ENCODE data around the gene MAP2K5.

Gene MAP2K5

DNA sequence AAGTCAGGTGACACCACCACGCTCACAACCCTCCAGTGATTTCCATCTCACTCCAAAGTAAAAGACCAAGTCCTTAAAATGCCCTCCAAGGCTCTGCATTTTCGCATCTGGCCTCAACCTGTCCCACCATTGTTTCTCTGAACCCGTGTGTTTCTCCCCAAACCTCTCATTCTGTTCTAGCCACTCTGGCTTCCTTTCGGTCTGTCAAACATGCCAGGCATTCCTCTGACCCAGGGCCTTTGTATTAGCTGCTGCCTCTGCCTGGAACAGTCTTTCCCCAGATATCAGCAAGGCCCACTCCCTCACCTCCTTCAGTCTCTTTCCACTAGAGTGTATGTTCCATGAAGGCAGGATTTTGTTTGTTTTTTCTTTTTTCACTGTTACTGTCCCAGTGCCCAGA is 16.0 kb downstream of the MAP2K5 start:
- Histone ChIP-seq H3K79me1 (ENCODE audit: low read depth, low read length) (no peaks in the 10 kb centered on the region), H3K9me3 (replicated peaks in 1 of 2; ENCODE audit: control insufficient read depth in 2 of 2, insufficient read depth in 1 of 2, low read depth in 1 of 2, low read length in 2 of 2) (peaks cover 4 to 15% of the 10 kb centered on the region in 2 donors), H3K23ac (ENCODE audit: low read depth, low read length, poor library complexity) (no peak overlapping the region), H3K9ac (ENCODE audit: low read depth, low read length, poor library complexity) (no peak overlapping the region), H2AK5ac (ENCODE audit: low read depth, low read length) (no peak overlapping the region), H2BK12ac (ENCODE audit: low read length) (no peak overlapping the region), H3K27me3 (ENCODE audit: control insufficient read depth in 3 of 3, insufficient read depth in 3 of 3, low read depth in 1 of 3, low read length in 3 of 3) (no peaks in the 10 kb centered on the region), H3K14ac (ENCODE audit: low read length) (no peak overlapping the region), H3K4me3 (ENCODE audit: low read length in 2 of 2) (no peak overlapping the region), H4K91ac (ENCODE audit: low read depth, low read length, poor library complexity) (no peak overlapping the region), H3K27ac (replicated peaks; ENCODE audit: low read length) (no peak overlapping the region), H2AFZ (ENCODE audit: low read length) (no peak overlapping the region), H3K4me1 (ENCODE audit: control insufficient read depth in 2 of 2, insufficient read depth in 1 of 2, low read depth in 1 of 2, low read length in 2 of 2) (peaks cover 0 to 2% of the 10 kb centered on the region in 2 donors), H3K4ac (ENCODE audit: low read length) (no peak overlapping the region), H2BK15ac (ENCODE audit: low read length) (no peak overlapping the region), H3K36me3 (replicated peaks in 1 of 2; ENCODE audit: control insufficient read depth in 2 of 2, insufficient read depth in 2 of 2, low read length in 2 of 2) (peaks cover 0 to 9% of the 10 kb centered on the region in 2 donors), H3K18ac (ENCODE audit: low read length) (no peak overlapping the region), H2BK120ac (ENCODE audit: low read depth, low read length) (no peak overlapping the region), H2BK5ac (ENCODE audit: low read length) (no peak overlapping the region), H3K4me2 (ENCODE audit: insufficient read depth, low read length, poor library complexity, severe bottlenecking) (no peak overlapping the region), H4K8ac (ENCODE audit: low read depth, low read length) (no peak overlapping the region)
- no peak for DNase-seq (ENCODE audit: low spot score)
- WGBS, 2 donors (ENCODE audit: extremely low coverage in 2 of 2, insufficient read length in 2 of 2, insufficient replicate concordance in 1 of 2), result no CpG with 5 or more reads among the region's 4 CpGs

DNA sequence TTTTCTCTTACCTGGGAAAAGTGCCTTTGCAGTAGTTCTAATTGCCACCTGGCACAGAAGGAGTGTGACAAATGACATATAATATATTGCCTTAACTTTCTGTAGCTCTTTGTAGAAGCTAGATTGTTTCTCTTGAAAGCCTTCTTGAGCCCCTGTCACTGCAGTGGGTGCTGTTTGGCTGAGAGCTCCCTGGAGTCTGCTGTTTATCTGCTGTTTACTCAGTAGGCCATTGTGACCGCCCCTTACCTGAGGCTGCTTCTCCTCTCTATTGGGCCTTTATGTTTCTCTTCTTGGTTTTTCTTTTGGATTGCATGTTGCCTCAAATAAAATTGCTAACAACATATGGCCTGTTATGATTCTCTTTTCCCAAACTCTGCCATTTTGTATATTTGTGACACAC is 16.7 kb downstream of the MAP2K5 start:
- no CpG with 5 or more reads among the region's 1 CpG for WGBS, 2 donors (ENCODE audit: extremely low coverage in 2 of 2, insufficient read length in 2 of 2, insufficient replicate concordance in 1 of 2)
- H3K14ac ChIP-seq (ENCODE audit: low read length), result no peak overlapping the region

DNA sequence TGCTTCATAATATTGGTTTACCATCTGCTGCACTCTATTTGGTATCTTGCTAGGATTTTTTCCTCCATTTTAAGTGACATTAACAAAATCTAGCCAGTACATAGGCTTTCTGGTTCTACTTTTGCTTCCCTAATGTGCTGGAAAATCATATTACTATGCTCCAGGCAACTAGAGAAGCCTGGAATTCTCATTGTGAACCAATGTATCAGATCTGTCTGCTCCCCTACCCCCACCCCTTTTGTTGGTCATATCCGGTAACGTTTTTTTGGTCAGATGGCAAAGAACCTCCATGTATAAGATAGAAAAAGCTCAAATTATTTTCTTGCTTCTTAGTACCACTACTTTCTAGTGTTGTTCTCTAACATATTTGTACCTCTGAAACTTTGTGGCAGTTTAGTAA is 17.1 kb downstream of the MAP2K5 start:
- DNase-seq (ENCODE audit: low spot score), result no peak
- no peaks in the 10 kb centered on the region for H3K79me1 ChIP-seq (ENCODE audit: low read depth, low read length)

More for the DNA sequence above, 16.7 kb downstream of the MAP2K5 start:
- Histone ChIP-seq H3K4ac (ENCODE audit: low read length) (no peak overlapping the region), H2AK5ac (ENCODE audit: low read depth, low read length) (no peak overlapping the region), H4K8ac (ENCODE audit: low read depth, low read length) (no peak overlapping the region), H3K23ac (ENCODE audit: low read depth, low read length, poor library complexity) (no peak overlapping the region), H3K9me3 (replicated peaks in 1 of 2; ENCODE audit: control insufficient read depth in 2 of 2, insufficient read depth in 1 of 2, low read depth in 1 of 2, low read length in 2 of 2) (peaks cover 4 to 15% of the 10 kb centered on the region in 2 donors), H3K27me3 (ENCODE audit: control insufficient read depth in 3 of 3, insufficient read depth in 3 of 3, low read depth in 1 of 3, low read length in 3 of 3) (no peaks in the 10 kb centered on the region), H3K27ac (replicated peaks; ENCODE audit: low read length) (no peak overlapping the region), H2BK5ac (ENCODE audit: low read length) (no peak overlapping the region), H2BK120ac (ENCODE audit: low read depth, low read length) (no peak overlapping the region), H4K91ac (ENCODE audit: low read depth, low read length, poor library complexity) (no peak overlapping the region), H2BK12ac (ENCODE audit: low read length) (no peak overlapping the region), H3K4me3 (ENCODE audit: low read length in 2 of 2) (no peak overlapping the region), H2BK15ac (ENCODE audit: low read length) (no peak overlapping the region), H3K4me1 (ENCODE audit: control insufficient read depth in 2 of 2, insufficient read depth in 1 of 2, low read depth in 1 of 2, low read length in 2 of 2) (peaks cover 2 to 6% of the 10 kb centered on the region in 2 donors), H3K4me2 (ENCODE audit: insufficient read depth, low read length, poor library complexity, severe bottlenecking) (no peak overlapping the region), H3K9ac (ENCODE audit: low read depth, low read length, poor library complexity) (no peak overlapping the region), H3K36me3 (replicated peaks in 1 of 2; ENCODE audit: control insufficient read depth in 2 of 2, insufficient read depth in 2 of 2, low read length in 2 of 2) (peaks cover 0 to 9% of the 10 kb centered on the region in 2 donors), H3K18ac (ENCODE audit: low read length) (no peak overlapping the region), H2AFZ (ENCODE audit: low read length) (no peak overlapping the region), H3K79me1 (ENCODE audit: low read depth, low read length) (no peaks in the 10 kb centered on the region)
- no peak for DNase-seq (ENCODE audit: low spot score)

DNA sequence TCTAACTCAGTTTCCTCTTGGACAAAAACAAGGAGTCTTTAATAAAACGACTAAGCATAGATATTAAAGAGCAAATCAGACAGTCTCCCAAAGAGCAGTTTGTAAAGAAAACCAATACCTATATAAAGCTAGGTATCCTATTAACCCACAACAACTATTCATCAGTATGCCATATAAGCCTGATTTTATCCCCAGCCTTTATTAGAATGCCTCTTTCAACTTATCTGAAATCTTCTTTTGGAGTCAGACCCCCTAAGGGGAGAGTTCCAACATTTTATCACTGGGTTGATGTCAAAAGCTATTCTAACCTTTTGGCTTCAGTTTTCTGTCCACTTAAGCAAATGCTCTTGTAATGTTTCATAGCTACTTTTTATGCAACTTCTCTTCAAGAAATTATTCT is 17.8 kb downstream of the MAP2K5 start:
- H3K9ac ChIP-seq (ENCODE audit: low read depth, low read length, poor library complexity), result no peak overlapping the region

More for the DNA sequence above, 17.1 kb downstream of the MAP2K5 start:
- Histone ChIP-seq H3K4me1 (ENCODE audit: control insufficient read depth in 2 of 2, insufficient read depth in 1 of 2, low read depth in 1 of 2, low read length in 2 of 2) (peaks cover 2 to 10% of the 10 kb centered on the region in 2 donors), H3K14ac (ENCODE audit: low read length) (no peak overlapping the region), H3K9ac (ENCODE audit: low read depth, low read length, poor library complexity) (no peak overlapping the region), H3K27me3 (ENCODE audit: control insufficient read depth in 3 of 3, insufficient read depth in 3 of 3, low read depth in 1 of 3, low read length in 3 of 3) (no peaks in the 10 kb centered on the region), H2AFZ (ENCODE audit: low read length) (no peak overlapping the region), H4K8ac (ENCODE audit: low read depth, low read length) (no peak overlapping the region), H3K36me3 (replicated peaks in 1 of 2; ENCODE audit: control insufficient read depth in 2 of 2, insufficient read depth in 2 of 2, low read length in 2 of 2) (peaks cover 0 to 9% of the 10 kb centered on the region in 2 donors), H3K27ac (replicated peaks; ENCODE audit: low read length) (no peak overlapping the region), H2AK5ac (ENCODE audit: low read depth, low read length) (no peak overlapping the region), H2BK120ac (ENCODE audit: low read depth, low read length) (no peak overlapping the region), H3K18ac (ENCODE audit: low read length) (no peak overlapping the region), H2BK12ac (ENCODE audit: low read length) (no peak overlapping the region), H3K4me2 (ENCODE audit: insufficient read depth, low read length, poor library complexity, severe bottlenecking) (no peak overlapping the region), H4K91ac (ENCODE audit: low read depth, low read length, poor library complexity) (no peak overlapping the region), H3K4ac (ENCODE audit: low read length) (no peak overlapping the region), H2BK15ac (ENCODE audit: low read length) (no peak overlapping the region), H3K4me3 (ENCODE audit: low read length in 2 of 2) (no peak overlapping the region), H3K9me3 (replicated peaks in 1 of 2; ENCODE audit: control insufficient read depth in 2 of 2, insufficient read depth in 1 of 2, low read depth in 1 of 2, low read length in 2 of 2) (peaks cover 4 to 15% of the 10 kb centered on the region in 2 donors), H2BK5ac (ENCODE audit: low read length) (no peak overlapping the region), H3K23ac (ENCODE audit: low read depth, low read length, poor library complexity) (no peak overlapping the region)
- no CpG with 5 or more reads among the region's 2 CpGs for WGBS, 2 donors (ENCODE audit: extremely low coverage in 2 of 2, insufficient read length in 2 of 2, insufficient replicate concordance in 1 of 2)

More for the DNA sequence above, 17.8 kb downstream of the MAP2K5 start:
- Histone ChIP-seq H3K4me1 (ENCODE audit: control insufficient read depth in 2 of 2, insufficient read depth in 1 of 2, low read depth in 1 of 2, low read length in 2 of 2) (peaks cover 2 to 12% of the 10 kb centered on the region in 2 donors), H3K18ac (ENCODE audit: low read length) (no peak overlapping the region), H3K4me3 (ENCODE audit: low read length in 2 of 2) (no peak overlapping the region), H3K4ac (ENCODE audit: low read length) (no peak overlapping the region), H3K27me3 (ENCODE audit: control insufficient read depth in 3 of 3, insufficient read depth in 3 of 3, low read depth in 1 of 3, low read length in 3 of 3) (no peaks in the 10 kb centered on the region), H2BK5ac (ENCODE audit: low read length) (no peak overlapping the region), H2BK120ac (ENCODE audit: low read depth, low read length) (no peak overlapping the region), H3K14ac (ENCODE audit: low read length) (no peak overlapping the region), H2AK5ac (ENCODE audit: low read depth, low read length) (no peak overlapping the region), H2BK12ac (ENCODE audit: low read length) (no peak overlapping the region), H3K23ac (ENCODE audit: low read depth, low read length, poor library complexity) (no peak overlapping the region), H4K8ac (ENCODE audit: low read depth, low read length) (no peak overlapping the region), H3K4me2 (ENCODE audit: insufficient read depth, low read length, poor library complexity, severe bottlenecking) (no peak overlapping the region), H3K27ac (replicated peaks; ENCODE audit: low read length) (no peak overlapping the region), H4K91ac (ENCODE audit: low read depth, low read length, poor library complexity) (no peak overlapping the region), H2BK15ac (ENCODE audit: low read length) (no peak overlapping the region), H2AFZ (ENCODE audit: low read length) (no peak overlapping the region), H3K36me3 (replicated peaks in 1 of 2; ENCODE audit: control insufficient read depth in 2 of 2, insufficient read depth in 2 of 2, low read length in 2 of 2) (peaks cover 0 to 6% of the 10 kb centered on the region in 2 donors), H3K9me3 (replicated peaks in 1 of 2; ENCODE audit: control insufficient read depth in 2 of 2, insufficient read depth in 1 of 2, low read depth in 1 of 2, low read length in 2 of 2) (peaks cover 4 to 15% of the 10 kb centered on the region in 2 donors), H3K79me1 (ENCODE audit: low read depth, low read length) (no peaks in the 10 kb centered on the region)
- no CpG with 5 or more reads among the region's 1 CpG for WGBS, 2 donors (ENCODE audit: extremely low coverage in 2 of 2, insufficient read length in 2 of 2, insufficient replicate concordance in 1 of 2)
- DNase-seq (ENCODE audit: low spot score), result no peak

All from neuronal stem cell (in vitro differentiated cells).